HepG2 (cell line): ENCODE data around the gene PUM1. TPM values are rescaled to one million over a fixed set of nuclear protein-coding genes. Genes with fewer than 3 reads are reported as not detected.

Experiments used
- ATAC-seq: fragments of 200-7000 bp; cut with Tn5 transposase; 3 replicates; pipeline ENCODE4 v1.9.1; 2020; ENCODE audit warnings: mild to moderate bottlenecking, moderate library complexity
- BruUV-seq: library from RNA; stranded (reverse); fragments of 400-500 nt; replicated peaks from 2 replicates; lab custom pipeline; 2021; lab: Mats Ljungman, UMichigan
- CTCF ChIA-PET: fragments of 300-600 bp; formaldehyde crosslinking; extraction: SDS; loops from one replicate; lab custom pipeline; 2021; ENCODE audit warnings: low total read pairs, inconsistent platforms, low intra/inter-chr PET ratio; lab: Yijun Ruan, JAX
- POLR2A ChIA-PET: fragments of 350-600 bp; sonication (Branson Sonifier 250); formaldehyde crosslinking; loops from one replicate; lab custom pipeline; 2020; ENCODE audit warnings: antibody characterized with exemption, inconsistent platforms; lab: Yijun Ruan, JAX
- DNase-seq: peaks from one replicate; pipeline ENCODE4 v3.0.0-alpha.2; 2015; ENCODE audit warnings: low spot score
- FAIRE-seq: peaks from 3 replicates; lab custom pipeline; 2011; peaks lifted over from hg19 to GRCh38; lab: Jason Lieb, UNC
- H2AFZ ChIP-seq: one replicate; pipeline ENCODE4 v1.6.1; 2011; ENCODE audit warnings: low read length, inconsistent platforms
- H3K27ac ChIP-seq: fragments of 300-600 bp; 3 replicates; pipeline ENCODE4 v1.8.0; 2011; ENCODE audit warnings: mixed run types, mild to moderate bottlenecking, mixed read lengths, low read length, inconsistent platforms; ENCODE audit not compliant: insufficient read depth; ENCODE audit errors: extremely low read length
- H3K27me3 ChIP-seq, 2 experiments: fragments of 200-600 bp in 1 of 2; 2 replicates in 1 of 2; 3 replicates in 1 of 2; pipeline versions ENCODE4 v1.6.0 to v1.8.0; 2011; ENCODE audit warnings: low read length in 2 of 2, mild to moderate bottlenecking in 2 of 2, moderate library complexity in 2 of 2, inconsistent platforms in 1 of 2; ENCODE audit not compliant: insufficient read depth in 2 of 2, control insufficient read depth in 1 of 2
- H3K36me3 ChIP-seq, 2 experiments: fragments of 200-600 bp in 1 of 2; replicated peaks in 1 of 2; 2 replicates in 1 of 2; 3 replicates in 1 of 2; pipeline versions ENCODE4 v1.5.1 to v1.8.0; 2011; ENCODE audit warnings: low read length in 2 of 2, inconsistent platforms in 1 of 2; ENCODE audit not compliant: insufficient read depth in 2 of 2, control insufficient read depth in 1 of 2
- H3K4me1 ChIP-seq: 2 replicates; pipeline ENCODE4 v1.5.1; 2012; ENCODE audit warnings: low read length, inconsistent platforms; ENCODE audit not compliant: insufficient read depth
- H3K4me2 ChIP-seq: 2 replicates; pipeline ENCODE4 v1.6.0; 2011; ENCODE audit warnings: low read depth, low read length, inconsistent platforms
- H3K4me3 ChIP-seq, 3 experiments: fragments of 200-600 bp in 1 of 3; sonication (generic), shearing (Covaris generic) in 1 of 3; replicated peaks in 1 of 3; 2 replicates each; pipeline ENCODE4 v1.5.1; 2011 to 2016; ENCODE audit warnings: low read length in 3 of 3, inconsistent platforms in 2 of 3, low read depth in 2 of 3, mild to moderate bottlenecking in 2 of 3, control low read depth in 1 of 3, mixed read lengths in 1 of 3; ENCODE audit not compliant: insufficient read depth in 1 of 3
- H3K79me2 ChIP-seq: one replicate; pipeline ENCODE4 v1.6.1; 2011; ENCODE audit warnings: low read length, inconsistent platforms; ENCODE audit not compliant: insufficient read depth
- H3K9ac ChIP-seq: 2 replicates; pipeline ENCODE4 v1.6.0; 2011; ENCODE audit warnings: mild to moderate bottlenecking, low read depth, low read length, inconsistent platforms; ENCODE audit not compliant: insufficient read depth
- H3K9me3 ChIP-seq: 2 replicates; pipeline ENCODE4 v1.5.1; 2012; ENCODE audit warnings: mild to moderate bottlenecking, low read length
- H4K20me1 ChIP-seq: 2 replicates; pipeline ENCODE4 v1.6.0; 2011; ENCODE audit warnings: inconsistent platforms, mild to moderate bottlenecking, low read length, moderate library complexity; ENCODE audit not compliant: insufficient read depth
- FOXO1 ChIP-seq: sonication (generic); formaldehyde crosslinking; IDR thresholded peaks from 2 replicates; pipeline ENCODE4 v1.4.0; 2020; ENCODE audit warnings: missing genetic modification reagents
- FOXP4 ChIP-seq: sonication (generic); formaldehyde crosslinking; IDR thresholded peaks from 2 replicates; pipeline ENCODE4 v1.4.0; 2020; ENCODE audit warnings: missing genetic modification reagents
- MXI1 ChIP-seq: IDR thresholded peaks from 3 replicates; pipeline ENCODE4 v1.6.1; 2012; ENCODE audit warnings: low read depth, low read length, inconsistent platforms, borderline replicate concordance
- PPARG ChIP-seq: conservative IDR thresholded peaks from 2 replicates; pipeline ENCODE4 v1.6.1; 2016; ENCODE audit warnings: missing biosample characterization, missing genetic modification reagents
- SMC3 ChIP-seq: IDR thresholded peaks from 2 replicates; pipeline ENCODE4 v1.6.1; 2011; ENCODE audit warnings: low read length, improper control_type of control experiment
- SP140L ChIP-seq: sonication (generic); formaldehyde crosslinking; IDR thresholded peaks from 2 replicates; pipeline ENCODE4 v1.4.0; 2020; ENCODE audit warnings: missing genetic modification reagents, borderline replicate concordance
- TAF1 ChIP-seq: sonication (generic); formaldehyde crosslinking; IDR thresholded peaks from 2 replicates; pipeline ENCODE4 v1.4.0; 2020; ENCODE audit warnings: missing genetic modification reagents
- TCF7 ChIP-seq: sonication (generic); IDR thresholded peaks from 2 replicates; pipeline ENCODE4 v1.6.1; 2016; ENCODE audit warnings: antibody characterized with exemption, low read depth
- ZFP36L1 ChIP-seq: sonication (generic); formaldehyde crosslinking; IDR thresholded peaks from 2 replicates; pipeline ENCODE4 v1.8.0; 2022; ENCODE audit warnings: mild to moderate bottlenecking, missing genetic modification reagents, moderate library complexity
- ZNF121 ChIP-seq: sonication (generic); formaldehyde crosslinking; IDR thresholded peaks from 2 replicates; pipeline ENCODE4 v1.5.0; 2020; ENCODE audit warnings: mild to moderate bottlenecking, missing genetic modification reagents
- ZNF607 ChIP-seq: sonication (generic); formaldehyde crosslinking; IDR thresholded peaks from 2 replicates; pipeline ENCODE4 v1.5.1; 2020; ENCODE audit warnings: missing genetic modification reagents, mild to moderate bottlenecking, borderline replicate concordance
- ZNF782 ChIP-seq: sonication (generic); formaldehyde crosslinking; IDR thresholded peaks from 2 replicates; pipeline ENCODE4 v1.4.0; 2020; ENCODE audit warnings: missing genetic modification reagents, mild to moderate bottlenecking, borderline replicate concordance
- in situ Hi-C: cut with HindIII; loops from 2 replicates; pipeline ENCODE4 v1.10.0; 2017; ENCODE audit warnings: low pct_unique_long_range_greater_than_20kb; ENCODE audit not compliant: extremely low pct_ligation_motif_present
- intact Hi-C: fragments of 100-400 bp; cut with micrococcal nuclease; formaldehyde crosslinking; loops from one replicate; pipeline ENCODE4 v1.10.0; 2022; ENCODE audit not compliant: unreplicated experiment
- polyA plus RNA-seq, 8 experiments: library from polyadenylated mRNA; depleted of rRNA in 3 of 8; stranded (reverse) in 7 of 8; unstranded in 1 of 8; fragments of >200 nt; fragmentation: Illumina TruSeq in 4 of 8; extraction: Trizol in 4 of 8; gene quantifications; 2 replicates each; pipeline versions ENCODE4 v1.2.1 to v1.2.3, GENCODE V29; 2011 to 2016; ENCODE audit warnings: low read depth in 4 of 8, missing spikeins in 1 of 8, mixed read lengths in 1 of 8; ENCODE audit not compliant: insufficient read depth in 1 of 8
- total RNA-seq, 5 experiments: library from RNA; depleted of rRNA; stranded (reverse); fragments of >200 nt; fragmentation: Illumina TruSeq; extraction: Trizol; gene quantifications; 2 replicates each; pipeline ENCODE4 v1.2.3, GENCODE V29; 2016; ENCODE audit warnings: low read depth in 1 of 5
- TF ChIP-seq, protein P1 (sequence below): sonication (generic); formaldehyde crosslinking; IDR thresholded peaks from 2 replicates; pipeline ENCODE4 v1.9.0; 2021; ENCODE audit warnings: missing genetic modification reagents, mild to moderate bottlenecking, borderline replicate concordance

The PUM1 gene
- total and polyA plus RNA-seq, 2 of the 13 experiments (the other 11 are each of a cell fraction or from before 2014, with no cell fraction given) = 64.7 to 91.0 TPM

GRCh38 chr1:31031330-31032143 is 34.0 kb downstream of the PUM1 start (continued):
- TF ChIP-seq ZNF121 (CRISPR knock-in tag) = no peak
- no peak for TF ChIP-seq FOXO1
- TF ChIP-seq MXI1 = no peak

GRCh38 chr1:31029026-31029425 is 36.5 kb downstream of the PUM1 start:
- FAIRE-seq = no peak
- intact Hi-C loops (no loop called here), in situ Hi-C loops (no loop called here)
- Histone ChIP-seq H4K20me1 (peaks cover 98% of the 10 kb centered on the region), H3K27me3 (no peaks in the 10 kb centered on the region), H3K9me3 (no peaks in the 10 kb centered on the region), H3K4me2 (no peak overlapping the region), H3K27ac (no peak overlapping the region), H3K79me2 (peaks cover 92% of the 10 kb centered on the region), H3K36me3 (peaks cover 9 to 41% of the 10 kb centered on the region in 2 experiments), H3K4me3 (no peak overlapping the region), H2AFZ (no peak overlapping the region), H3K9ac (no peak overlapping the region), H3K4me1 (peaks cover 80% of the 10 kb centered on the region)
- TF ChIP-seq TCF7 (no peak), ZNF782 (CRISPR knock-in tag) (no peak), ZNF607 (CRISPR knock-in tag) (no peak), TAF1 (no peak), ZFP36L1 (CRISPR knock-in tag) (no peak), FOXP4 (CRISPR knock-in tag) (no peak), PPARG (CRISPR knock-in tag) (no peak), SMC3 (no peak), SP140L (no peak)
- TF ChIP-seq, protein P1, sequence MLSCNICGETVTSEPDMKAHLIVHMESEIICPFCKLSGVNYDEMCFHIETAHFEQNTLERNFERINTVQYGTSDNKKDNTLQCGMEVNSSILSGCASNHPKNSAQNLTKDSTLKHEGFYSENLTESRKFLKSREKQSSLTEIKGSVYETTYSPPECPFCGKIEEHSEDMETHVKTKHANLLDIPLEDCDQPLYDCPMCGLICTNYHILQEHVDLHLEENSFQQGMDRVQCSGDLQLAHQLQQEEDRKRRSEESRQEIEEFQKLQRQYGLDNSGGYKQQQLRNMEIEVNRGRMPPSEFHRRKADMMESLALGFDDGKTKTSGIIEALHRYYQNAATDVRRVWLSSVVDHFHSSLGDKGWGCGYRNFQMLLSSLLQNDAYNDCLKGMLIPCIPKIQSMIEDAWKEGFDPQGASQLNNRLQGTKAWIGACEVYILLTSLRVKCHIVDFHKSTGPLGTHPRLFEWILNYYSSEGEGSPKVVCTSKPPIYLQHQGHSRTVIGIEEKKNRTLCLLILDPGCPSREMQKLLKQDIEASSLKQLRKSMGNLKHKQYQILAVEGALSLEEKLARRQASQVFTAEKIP (CRISPR knock-in tag) = no peak
- DNase-seq = no peak
- CTCF ChIA-PET = no interaction called here
- POLR2A ChIA-PET = no interaction called here
- no TSS peak for BruUV-seq
- ATAC-seq = no peak
